HG03469 (cell line): ENCODE data around the gene RASAL2.
"Not testable (repeated sequence)": the region's sequence is repeated elsewhere in the genome, so short reads cannot be mapped to it uniquely, and the experiment has no call there.

Experiments used
- ATAC-seq: cut with Tn5 transposase; IDR thresholded peaks from one replicate; pipeline ENCODE4 v1.9.1; 2021; ENCODE audit warnings: mild to moderate bottlenecking, moderate library complexity, moderate number of reproducible peaks; ENCODE audit not compliant: unreplicated experiment

Gene RASAL2

GRCh38 chr1:178500091-178500770, 406.3 kb downstream of the RASAL2 start:
- ATAC-seq, result no peak

- no peak for ATAC-seq
Measured at GRCh38 chr1:178500936-178501554, 407.1 kb downstream of the RASAL2 start.

GRCh38 chr1:178501705-178502329, 407.9 kb downstream of the RASAL2 start:
- ATAC-seq, result peak; percentile 83

- no peak for ATAC-seq
Measured at GRCh38 chr1:178502330-178502714, 408.4 kb downstream of the RASAL2 start.

- no peak for ATAC-seq
Measured at GRCh38 chr1:178502856-178503255, 409.0 kb downstream of the RASAL2 start.

- ATAC-seq, result not testable (repeated sequence)
Measured at GRCh38 chr1:178503316-178503715, 409.4 kb downstream of the RASAL2 start.

- ATAC-seq, result no peak
Measured at GRCh38 chr1:178503849-178504248, 409.9 kb downstream of the RASAL2 start.

GRCh38 chr1:178504286-178504685, 410.4 kb downstream of the RASAL2 start:
- no peak for ATAC-seq

- no peak for ATAC-seq
Measured at GRCh38 chr1:178506177-178506576, 412.3 kb downstream of the RASAL2 start.

GRCh38 chr1:178506669-178507068, 412.8 kb downstream of the RASAL2 start:
- ATAC-seq, result no peak

- ATAC-seq, result no peak
Measured at GRCh38 chr1:178509414-178510007, 415.6 kb downstream of the RASAL2 start.

- no peak for ATAC-seq
Measured at GRCh38 chr1:178510155-178510554, 416.3 kb downstream of the RASAL2 start.

- no peak for ATAC-seq
Measured at GRCh38 chr1:178512566-178513277, 418.8 kb downstream of the RASAL2 start, which contains the start of gene TEX35. TSS of gene TEX35 (plus strand) at chr1:178513109. CDS start at chr1:178513189, 80 bp downstream.

GRCh38 chr1:178513278-178513983, 419.5 kb downstream of the RASAL2 start:
- no peak for ATAC-seq

GRCh38 chr1:178516110-178516509, 422.2 kb downstream of the RASAL2 start:
- no peak for ATAC-seq

GRCh38 chr1:178518894-178519293, 425.0 kb downstream of the RASAL2 start:
- no peak for ATAC-seq

GRCh38 chr1:178520803-178521202, 426.9 kb downstream of the RASAL2 start:
- ATAC-seq, result no peak

GRCh38 chr1:178521241-178521640, 427.3 kb downstream of the RASAL2 start:
- no peak for ATAC-seq

GRCh38 chr1:178527117-178527516, 433.2 kb downstream of the RASAL2 start:
- ATAC-seq, result no peak

- ATAC-seq, result no peak
Measured at GRCh38 chr1:178528228-178528952, 434.5 kb downstream of the RASAL2 start.
